Esophagus muscularis mucosa (tissue), 4 donors: ENCODE results near the gene SKAP2.

Source experiments
- EP300 ChIP-seq: sonication (generic); formaldehyde crosslinking; IDR thresholded peaks from one replicate; pipeline ENCODE4 v1.6.1; 2017; ENCODE audit warnings: antibody characterized with exemption
- POLR2A ChIP-seq: fragments of 450-650 bp; IDR thresholded peaks from one replicate; pipeline ENCODE4 v1.6.1; 2017; ENCODE audit warnings: antibody characterized with exemption, moderate library complexity, mild to moderate bottlenecking, low read depth
- POLR2AphosphoS5 ChIP-seq, 2 donors: sonication (generic); formaldehyde crosslinking; IDR thresholded peaks; one replicate each; pipeline ENCODE4 v1.6.1; 2017; ENCODE audit warnings: antibody characterized with exemption in 2 of 2
- TF ChIP-seq, protein P1 (sequence below), 3 experiments: fragments of 200-600 bp in 2 of 3; fragments of 450-650 bp in 1 of 3; sonication (generic) in 2 of 3; IDR thresholded peaks; one replicate each; pipeline ENCODE4 v1.5.1; 2017 to 2019; ENCODE audit warnings: antibody characterized with exemption in 3 of 3, mild to moderate bottlenecking in 2 of 3, moderate library complexity in 1 of 3

DNA sequence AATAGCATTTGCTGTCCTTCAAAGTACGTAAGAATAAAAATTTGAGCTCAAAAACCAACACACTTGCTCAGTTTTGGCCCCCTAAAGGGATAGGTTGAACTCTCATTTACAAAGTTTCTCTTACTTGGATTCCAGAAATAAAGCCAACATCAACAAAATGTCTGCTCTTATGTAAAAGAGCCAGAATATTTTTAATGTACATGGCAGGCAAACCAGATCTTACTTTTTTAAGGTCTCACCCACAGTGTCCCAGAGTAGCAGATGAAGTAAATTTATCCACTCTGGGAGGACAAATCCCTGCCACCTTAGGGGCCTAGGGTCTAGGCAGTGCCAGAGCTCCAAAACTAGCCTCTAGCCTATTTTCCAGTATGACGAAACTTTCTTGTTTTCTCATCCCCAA is 159.6 kb downstream of the SKAP2 start:
- TF ChIP-seq, protein P1, sequence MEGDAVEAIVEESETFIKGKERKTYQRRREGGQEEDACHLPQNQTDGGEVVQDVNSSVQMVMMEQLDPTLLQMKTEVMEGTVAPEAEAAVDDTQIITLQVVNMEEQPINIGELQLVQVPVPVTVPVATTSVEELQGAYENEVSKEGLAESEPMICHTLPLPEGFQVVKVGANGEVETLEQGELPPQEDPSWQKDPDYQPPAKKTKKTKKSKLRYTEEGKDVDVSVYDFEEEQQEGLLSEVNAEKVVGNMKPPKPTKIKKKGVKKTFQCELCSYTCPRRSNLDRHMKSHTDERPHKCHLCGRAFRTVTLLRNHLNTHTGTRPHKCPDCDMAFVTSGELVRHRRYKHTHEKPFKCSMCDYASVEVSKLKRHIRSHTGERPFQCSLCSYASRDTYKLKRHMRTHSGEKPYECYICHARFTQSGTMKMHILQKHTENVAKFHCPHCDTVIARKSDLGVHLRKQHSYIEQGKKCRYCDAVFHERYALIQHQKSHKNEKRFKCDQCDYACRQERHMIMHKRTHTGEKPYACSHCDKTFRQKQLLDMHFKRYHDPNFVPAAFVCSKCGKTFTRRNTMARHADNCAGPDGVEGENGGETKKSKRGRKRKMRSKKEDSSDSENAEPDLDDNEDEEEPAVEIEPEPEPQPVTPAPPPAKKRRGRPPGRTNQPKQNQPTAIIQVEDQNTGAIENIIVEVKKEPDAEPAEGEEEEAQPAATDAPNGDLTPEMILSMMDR (IDR thresholded peaks at IDR 0.05): no peak
- TF ChIP-seq POLR2A (no peak), POLR2AphosphoS5 (IDR thresholded peaks at IDR 0.05) (no peak), EP300 (no peak)
